Measurements from ENCODE around the gene MEOX2. TPM values are rescaled to one million over a fixed set of nuclear protein-coding genes. Genes with fewer than 3 reads are reported as not detected.

MEOX2 gene
- total and polyA plus RNA-seq, 2 of the 8 experiments (the other 6 are each of a cell fraction or from before 2014, with no cell fraction given), result 0.05 to 0.19 TPM

- no peak overlapping the region for H3K14ac ChIP-seq (ENCODE audit: insufficient read length)
- no peak overlapping the region for H2BK5ac ChIP-seq (ENCODE audit: low read depth, low read length)
- H3K18ac ChIP-seq (ENCODE audit: extremely low read depth, low read length), result no peak overlapping the region
- no peak overlapping the region for H2AFZ ChIP-seq (ENCODE audit: low read length)
- no peak overlapping the region for H3K4me2 ChIP-seq (ENCODE audit: insufficient read depth in 1 of 2, low read depth in 2 of 2, low read length in 2 of 2)
- H4K8ac ChIP-seq (ENCODE audit: extremely low read depth, insufficient read depth, low read length), result no peak overlapping the region
- ChIA-PET POLR2A (ENCODE audit: partially characterized antibody) (no interaction called here), CTCF (ENCODE audit: partially characterized antibody) (no interaction called here)
- no peak overlapping the region for H3K4ac ChIP-seq (replicated peaks; ENCODE audit: insufficient read length, low read depth, low read length)
- no peaks in the 10 kb centered on the region for H3K79me1 ChIP-seq (ENCODE audit: low read depth, low read length)
- no peak overlapping the region for H4K91ac ChIP-seq (replicated peaks; ENCODE audit: insufficient read length, low read length)
- no peak overlapping the region for H2AK5ac ChIP-seq (ENCODE audit: low read depth, low read length)
- no peak for DNase-seq (ENCODE audit: low read depth in 1 of 2, low spot score in 2 of 2)
- no peak overlapping the region for H3K4me3 ChIP-seq (ENCODE audit: extremely low read depth in 1 of 4, insufficient read depth in 2 of 4, low read depth in 3 of 4, low read length in 4 of 4)
- H2BK120ac ChIP-seq (replicated peaks; ENCODE audit: low read depth, low read length), result no peak overlapping the region
- H3K23ac ChIP-seq (ENCODE audit: insufficient read length), result no peak overlapping the region
- no peaks in the 10 kb centered on the region for H4K20me1 ChIP-seq (replicated peaks in 1 of 2; ENCODE audit: control insufficient read depth in 1 of 2, insufficient read depth in 2 of 2, low read length in 2 of 2)
- no peak overlapping the region for H3K56ac ChIP-seq (replicated peaks; ENCODE audit: insufficient read length, low read depth, low read length)
- no peaks in the 10 kb centered on the region for H3K27me3 ChIP-seq (replicated peaks in 1 of 4; ENCODE audit: control insufficient read depth in 3 of 4, extremely low read depth in 1 of 4, insufficient read depth in 3 of 4, low read length in 3 of 4)
- WGBS, 2 experiments (ENCODE audit: extremely low coverage in 1 of 2, insufficient coverage in 1 of 2, insufficient read length in 1 of 2, insufficient replicate concordance in 2 of 2, low coverage in 1 of 2, low lambda C conversion rate in 2 of 2, missing lambda C conversion rate in 1 of 2), result 91% methylated on average over 5 of the region's 5 CpGs; no CpG with 5 or more reads in 1 of the 2 experiments
- H2BK15ac ChIP-seq (ENCODE audit: low read length), result no peak overlapping the region
- H3K9ac ChIP-seq (replicated peaks in 1 of 4; ENCODE audit: extremely low read depth in 1 of 4, low read depth in 3 of 4, low read length in 3 of 4), result no peak overlapping the region
- H2BK20ac ChIP-seq (ENCODE audit: low read length), result no peak overlapping the region
- no peak for TF ChIP-seq E2F6 (IDR thresholded peaks at IDR 0.05)
- no peak overlapping the region for H2BK12ac ChIP-seq (ENCODE audit: low read depth, low read length)
- H3K23me2 ChIP-seq (ENCODE audit: low read depth, low read length), result no peaks in the 10 kb centered on the region
- no peaks in the 10 kb centered on the region for H3K36me3 ChIP-seq (ENCODE audit: control insufficient read depth in 2 of 4, insufficient read depth in 4 of 4, low read length in 3 of 4)
- H4K5ac ChIP-seq (ENCODE audit: insufficient read length, low read depth, low read length), result no peak overlapping the region
- H3K27ac ChIP-seq (ENCODE audit: low read depth, low read length), result no peak overlapping the region
- H3K4me1 ChIP-seq (replicated peaks in 1 of 4; ENCODE audit: control insufficient read depth in 3 of 4, insufficient read depth in 4 of 4, low read length in 3 of 4), result peaks cover 0 to 4% (median 0%) of the 10 kb centered on the region in 4 experiments; a peak in 1 of 7 replicates
- FAIRE-seq, result no peak
- no peaks in the 10 kb centered on the region for H3K79me2 ChIP-seq (ENCODE audit: control insufficient read depth in 1 of 2, insufficient read depth in 2 of 2, low read length in 2 of 2)
- no peaks in the 10 kb centered on the region for H3K9me3 ChIP-seq (ENCODE audit: insufficient read depth in 2 of 2, low read depth in 1 of 2, low read length in 1 of 2)
These were observed 120.0 kb downstream of the MEOX2 start for GRCh38 chr7:15566476-15566875.

All from H1 (cell line).